K562 (cell line): ENCODE data around the gene TMEM132D.

Experiments used
- EP300 ChIP-seq: IDR thresholded peaks from 2 replicates; pipeline ENCODE4 v1.6.1; 2012; ENCODE audit warnings: low read length, improper control_type of control experiment
- JUND ChIP-seq, 2 experiments: IDR thresholded peaks; 2 replicates in 1 of 2; 3 replicates in 1 of 2; pipeline ENCODE4 v1.6.1; 2011; ENCODE audit warnings: borderline replicate concordance in 2 of 2, low read depth in 2 of 2, low read length in 2 of 2, improper control_type of control experiment in 1 of 2, missing biosample characterization in 1 of 2, missing genetic modification characterization in 1 of 2, missing genetic modification reagents in 1 of 2
- MYC ChIP-seq, 2 experiments: fragments of 250-450 bp in 1 of 2; sonication (Bioruptor Pico) in 1 of 2; IDR thresholded peaks; 2 replicates each; pipeline versions ENCODE4 v1.5.1 to v1.6.1; 2012 to 2021; ENCODE audit warnings: low read depth in 2 of 2, borderline replicate concordance in 1 of 2, improper control_type of control experiment in 1 of 2, low read length in 1 of 2, mild to moderate bottlenecking in 1 of 2, moderate library complexity in 1 of 2
- RBM15 ChIP-seq: fragments of 200-400 bp; formaldehyde crosslinking; IDR thresholded peaks from 2 replicates; pipeline ENCODE4 v1.6.1; 2018; ENCODE audit warnings: mild to moderate bottlenecking, low read length, moderate library complexity; ENCODE audit not compliant: insufficient read depth
- ZNF133 ChIP-seq: fragments of 250-450 bp; sonication (Bioruptor Pico); IDR thresholded peaks from 2 replicates; pipeline ENCODE4 v1.4.0; 2020; ENCODE audit warnings: mild to moderate bottlenecking
- ZNF830 ChIP-seq: fragments of 250-450 bp; sonication (Bioruptor Pico); IDR thresholded peaks from 2 replicates; pipeline ENCODE4 v1.5.0; 2021; ENCODE audit warnings: mild to moderate bottlenecking
- ZSCAN29 ChIP-seq: fragments of 450-650 bp; IDR thresholded peaks from 2 replicates; pipeline ENCODE4 v1.6.1; 2017
- TF ChIP-seq, protein P1 (sequence below), 3 experiments: IDR thresholded peaks in 2 of 3; conservative IDR thresholded peaks in 1 of 3; 2 replicates each; pipeline ENCODE4 v1.5.1; 2011 to 2012; ENCODE audit warnings: low read length in 3 of 3, mild to moderate bottlenecking in 3 of 3, control low read depth in 2 of 3, improper control_type of control experiment in 1 of 3, inconsistent platforms in 1 of 3, low read depth in 1 of 3, mixed read lengths in 1 of 3, moderate library complexity in 1 of 3; ENCODE audit not compliant: insufficient read depth in 2 of 3
- TF ChIP-seq, protein P2 (sequence below): sonication (generic); formaldehyde crosslinking; IDR thresholded peaks from 2 replicates; pipeline ENCODE4 v1.8.0; 2022; ENCODE audit warnings: mild to moderate bottlenecking, missing genetic modification reagents
- TF ChIP-seq, protein P3 (sequence below): IDR thresholded peaks from 2 replicates; pipeline ENCODE4 v1.6.1; 2011; ENCODE audit not compliant: insufficient read length; ENCODE audit errors: extremely low read depth

- TF ChIP-seq ZNF830 (CRISPR knock-in tag) (no peak), JUND (IDR thresholded peaks at IDR 0.05; ENCODE audit: borderline replicate concordance, low read depth, low read length) (no peak), JUND (tag; IDR thresholded peaks at IDR 0.05; ENCODE audit: borderline replicate concordance, low read depth, low read length) (no peak), ZNF133 (CRISPR knock-in tag) (no peak), RBM15 (no peak), ZSCAN29 (no peak), EP300 (no peak), MYC (IDR thresholded peaks at IDR 0.05; ENCODE audit: low read depth, low read length) (no peak), MYC (CRISPR knock-in tag; IDR thresholded peaks at IDR 0.05; ENCODE audit: borderline replicate concordance, low read depth) (no peak)
- TF ChIP-seq, protein P1, sequence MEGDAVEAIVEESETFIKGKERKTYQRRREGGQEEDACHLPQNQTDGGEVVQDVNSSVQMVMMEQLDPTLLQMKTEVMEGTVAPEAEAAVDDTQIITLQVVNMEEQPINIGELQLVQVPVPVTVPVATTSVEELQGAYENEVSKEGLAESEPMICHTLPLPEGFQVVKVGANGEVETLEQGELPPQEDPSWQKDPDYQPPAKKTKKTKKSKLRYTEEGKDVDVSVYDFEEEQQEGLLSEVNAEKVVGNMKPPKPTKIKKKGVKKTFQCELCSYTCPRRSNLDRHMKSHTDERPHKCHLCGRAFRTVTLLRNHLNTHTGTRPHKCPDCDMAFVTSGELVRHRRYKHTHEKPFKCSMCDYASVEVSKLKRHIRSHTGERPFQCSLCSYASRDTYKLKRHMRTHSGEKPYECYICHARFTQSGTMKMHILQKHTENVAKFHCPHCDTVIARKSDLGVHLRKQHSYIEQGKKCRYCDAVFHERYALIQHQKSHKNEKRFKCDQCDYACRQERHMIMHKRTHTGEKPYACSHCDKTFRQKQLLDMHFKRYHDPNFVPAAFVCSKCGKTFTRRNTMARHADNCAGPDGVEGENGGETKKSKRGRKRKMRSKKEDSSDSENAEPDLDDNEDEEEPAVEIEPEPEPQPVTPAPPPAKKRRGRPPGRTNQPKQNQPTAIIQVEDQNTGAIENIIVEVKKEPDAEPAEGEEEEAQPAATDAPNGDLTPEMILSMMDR (IDR thresholded peaks at IDR 0.05 in 2 of 3, conservative IDR thresholded peaks at IDR 0.05 in 1 of 3; ENCODE audit: insufficient read depth in 2 of 3, low read depth in 1 of 3, low read length in 3 of 3), result no peak
- TF ChIP-seq, protein P2, sequence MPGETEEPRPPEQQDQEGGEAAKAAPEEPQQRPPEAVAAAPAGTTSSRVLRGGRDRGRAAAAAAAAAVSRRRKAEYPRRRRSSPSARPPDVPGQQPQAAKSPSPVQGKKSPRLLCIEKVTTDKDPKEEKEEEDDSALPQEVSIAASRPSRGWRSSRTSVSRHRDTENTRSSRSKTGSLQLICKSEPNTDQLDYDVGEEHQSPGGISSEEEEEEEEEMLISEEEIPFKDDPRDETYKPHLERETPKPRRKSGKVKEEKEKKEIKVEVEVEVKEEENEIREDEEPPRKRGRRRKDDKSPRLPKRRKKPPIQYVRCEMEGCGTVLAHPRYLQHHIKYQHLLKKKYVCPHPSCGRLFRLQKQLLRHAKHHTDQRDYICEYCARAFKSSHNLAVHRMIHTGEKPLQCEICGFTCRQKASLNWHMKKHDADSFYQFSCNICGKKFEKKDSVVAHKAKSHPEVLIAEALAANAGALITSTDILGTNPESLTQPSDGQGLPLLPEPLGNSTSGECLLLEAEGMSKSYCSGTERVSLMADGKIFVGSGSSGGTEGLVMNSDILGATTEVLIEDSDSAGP, result no peak
- TF ChIP-seq, protein P3, sequence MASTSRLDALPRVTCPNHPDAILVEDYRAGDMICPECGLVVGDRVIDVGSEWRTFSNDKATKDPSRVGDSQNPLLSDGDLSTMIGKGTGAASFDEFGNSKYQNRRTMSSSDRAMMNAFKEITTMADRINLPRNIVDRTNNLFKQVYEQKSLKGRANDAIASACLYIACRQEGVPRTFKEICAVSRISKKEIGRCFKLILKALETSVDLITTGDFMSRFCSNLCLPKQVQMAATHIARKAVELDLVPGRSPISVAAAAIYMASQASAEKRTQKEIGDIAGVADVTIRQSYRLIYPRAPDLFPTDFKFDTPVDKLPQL, result no peak
Observed at GRCh38 chr12:129901254-129901653, 2.6 kb downstream of the TMEM132D start.
